ENCODE results near the gene TRPM7. TPM values are rescaled to one million over a fixed set of nuclear protein-coding genes. Genes with fewer than 3 reads are reported as not detected.

TRPM7 gene
- total and polyA plus RNA-seq, 2 of the 8 experiments (the other 6 are each of a cell fraction or from before 2014, with no cell fraction given): 7.5 to 33.2 TPM

DNA sequence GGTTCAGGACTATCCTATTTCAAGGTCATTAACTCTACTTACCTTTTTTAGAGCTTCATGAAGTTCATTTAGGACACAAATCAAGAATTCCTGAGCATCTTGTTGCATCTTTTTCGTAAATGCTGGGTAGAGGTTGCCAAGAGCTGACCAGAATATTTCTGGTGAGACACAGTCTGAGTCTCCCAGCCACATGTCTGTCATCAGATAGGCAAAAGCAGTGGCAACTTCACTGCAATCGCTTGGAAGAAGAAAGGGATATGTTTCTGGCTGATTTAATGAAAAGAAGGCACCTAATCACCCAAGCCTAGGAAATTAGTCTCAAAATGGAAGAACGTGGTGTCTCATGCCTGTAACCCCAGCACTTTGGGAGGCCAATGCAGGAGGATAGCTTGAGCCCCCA is 143.0 kb downstream of the TRPM7 start (continued):
- TF ChIP-seq SIN3A (conservative IDR thresholded peaks at IDR 0.05 in 1 of 2, IDR thresholded peaks at IDR 0.05 in 1 of 2; ENCODE audit: low read depth in 1 of 2, low read length in 2 of 2): no peak
- TF ChIP-seq POU5F1 (IDR thresholded peaks at IDR 0.05; ENCODE audit: low read depth, low read length): no peak
- no peak for TF ChIP-seq TEAD4 (IDR thresholded peaks at IDR 0.05; ENCODE audit: low read depth, low read length)

Data from H1 (cell line).